HEK293 (cell line): ENCODE data around the gene HRH4.

Source experiments
- AEBP2 ChIP-seq: fragments of 450-650 bp; formaldehyde crosslinking; IDR thresholded peaks from 2 replicates; pipeline ENCODE4 v1.5.1; 2016; ENCODE audit warnings: missing biosample characterization, missing genetic modification characterization, borderline replicate concordance
- ATF2 ChIP-seq: fragments of 450-650 bp; formaldehyde crosslinking; IDR thresholded peaks from 2 replicates; pipeline ENCODE4 v1.5.1; 2016; ENCODE audit warnings: missing biosample characterization, missing genetic modification characterization, low read depth
- CTCF ChIP-seq: fragments of 450-650 bp; formaldehyde crosslinking; IDR thresholded peaks from 2 replicates; pipeline ENCODE4 v1.5.1; 2016; ENCODE audit warnings: missing biosample characterization, missing genetic modification characterization
- REST ChIP-seq: fragments of 450-650 bp; formaldehyde crosslinking; IDR thresholded peaks from 2 replicates; pipeline ENCODE4 v1.5.1; 2016; ENCODE audit warnings: missing biosample characterization, missing genetic modification characterization
- ZBTB10 ChIP-seq: fragments of 450-650 bp; formaldehyde crosslinking; IDR thresholded peaks from 2 replicates; pipeline ENCODE4 v1.5.1; 2016; ENCODE audit warnings: missing biosample characterization, missing genetic modification characterization
- ZBTB49 ChIP-seq: fragments of 450-650 bp; formaldehyde crosslinking; IDR thresholded peaks from 2 replicates; pipeline ENCODE4 v1.5.1; 2016; ENCODE audit warnings: missing biosample characterization, missing genetic modification characterization, low read depth
- ZBTB8A ChIP-seq: fragments of 450-650 bp; formaldehyde crosslinking; IDR thresholded peaks from 2 replicates; pipeline ENCODE4 v1.5.1; 2016; ENCODE audit warnings: missing biosample characterization, missing genetic modification characterization
- ZNF24 ChIP-seq: fragments of 450-650 bp; formaldehyde crosslinking; IDR thresholded peaks from 2 replicates; pipeline ENCODE4 v1.5.1; 2016; ENCODE audit warnings: missing biosample characterization, missing genetic modification characterization
- ZNF274 ChIP-seq, 2 experiments: fragments of 200-500 bp in 1 of 2; fragments of 450-650 bp in 1 of 2; sonication (Bioruptor generic) in 1 of 2; formaldehyde crosslinking in 1 of 2; IDR thresholded peaks; 2 replicates each; pipeline versions ENCODE4 v1.5.1 to v1.6.1; 2014 to 2016; ENCODE audit warnings: borderline replicate concordance in 1 of 2, inconsistent platforms in 1 of 2, low read length in 1 of 2, missing biosample characterization in 1 of 2, missing genetic modification characterization in 1 of 2
- ZNF416 ChIP-seq: fragments of 450-650 bp; formaldehyde crosslinking; IDR thresholded peaks from 2 replicates; pipeline ENCODE4 v1.5.1; 2016; ENCODE audit warnings: missing biosample characterization, missing genetic modification characterization
- ZNF529 ChIP-seq: fragments of 450-650 bp; formaldehyde crosslinking; IDR thresholded peaks from 2 replicates; pipeline ENCODE4 v1.5.1; 2017; ENCODE audit warnings: missing genetic modification characterization, missing biosample characterization; ENCODE audit not compliant: insufficient replicate concordance
- ZNF76 ChIP-seq: fragments of 450-650 bp; formaldehyde crosslinking; IDR thresholded peaks from 2 replicates; pipeline ENCODE4; 2016; ENCODE audit warnings: low read depth, missing biosample characterization, missing genetic modification characterization, borderline replicate concordance
- ZNF785 ChIP-seq: fragments of 450-650 bp; formaldehyde crosslinking; IDR thresholded peaks from 2 replicates; pipeline ENCODE4 v1.5.1; 2016; ENCODE audit warnings: missing biosample characterization, missing genetic modification characterization

- TF ChIP-seq CTCF (tag by site-specific recombination), result no peak
- TF ChIP-seq ZNF274 (IDR thresholded peaks at IDR 0.05; ENCODE audit: low read length), result no peak
- TF ChIP-seq ZNF274 (tag by site-specific recombination; IDR thresholded peaks at IDR 0.05; ENCODE audit: borderline replicate concordance), result no peak
- no peak for TF ChIP-seq AEBP2
- no peak for TF ChIP-seq REST (tag by site-specific recombination)
- no peak for TF ChIP-seq ZBTB10 (tag by site-specific recombination)
- TF ChIP-seq ZNF785 (tag by site-specific recombination), result no peak
- TF ChIP-seq ZNF416 (tag by site-specific recombination), result no peak
- no peak for TF ChIP-seq ZBTB49 (tag by site-specific recombination)
- TF ChIP-seq ZNF24 (tag by site-specific recombination), result no peak
- no peak for TF ChIP-seq ZNF76 (tag by site-specific recombination)
- no peak for TF ChIP-seq ZNF529 (tag by site-specific recombination)
- no peak for TF ChIP-seq ATF2 (tag by site-specific recombination)
- TF ChIP-seq ZBTB8A (tag by site-specific recombination), result no peak
Observed at GRCh38 chr18:24427484-24427883, 33.0 kb upstream of the HRH4 start.
